Measurements from ENCODE around the gene ARMC2. TPM values are rescaled to one million over a fixed set of nuclear protein-coding genes. Genes with fewer than 3 reads are reported as not detected.

Gene ARMC2
- total and polyA plus RNA-seq, 2 of the 4 experiments (the other 2 are of a cell fraction) = 0.72 to 3.9 TPM

DNA sequence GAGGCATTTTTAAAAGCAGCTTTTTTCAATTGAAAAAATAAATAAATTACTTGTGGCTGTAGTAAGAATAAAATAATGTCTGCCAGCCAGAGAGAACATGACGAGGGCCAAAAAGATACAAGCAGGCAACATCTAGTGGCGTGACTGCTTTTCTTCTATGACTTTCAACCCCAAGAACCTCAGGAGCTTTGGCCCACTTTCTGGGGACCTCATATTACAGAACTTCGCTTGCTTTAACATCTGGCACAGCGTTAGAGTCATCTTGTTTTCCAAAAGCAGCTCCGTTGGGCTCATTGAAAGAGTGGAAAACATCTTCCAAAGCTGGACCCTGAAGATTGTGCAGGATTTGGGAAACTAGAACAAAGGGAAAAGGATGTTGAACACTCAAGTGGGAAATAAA, 67.0 kb downstream of the ARMC2 start:
- no peak for TF ChIP-seq SMC3 (IDR thresholded peaks at IDR 0.05; ENCODE audit: low read depth, low read length)
- no peak for TF ChIP-seq BHLHE40 (IDR thresholded peaks at IDR 0.05; ENCODE audit: low read depth, low read length)
- TF ChIP-seq MAZ (IDR thresholded peaks at IDR 0.05; ENCODE audit: borderline replicate concordance, low read depth, low read length) = no peak
- TF ChIP-seq RFX5 (IDR thresholded peaks at IDR 0.05; ENCODE audit: low read depth, low read length) = no peak
- no peak for TF ChIP-seq CEBPB (IDR thresholded peaks at IDR 0.05; ENCODE audit: low read depth, low read length)
- TF ChIP-seq POLR2A (IDR thresholded peaks at IDR 0.05; ENCODE audit: low read depth, low read length) = no peak
- no peak for TF ChIP-seq USF2 (IDR thresholded peaks at IDR 0.05; ENCODE audit: low read depth, low read length)
- TF ChIP-seq CHD1 (IDR thresholded peaks at IDR 0.05; ENCODE audit: low read depth, low read length) = no peak
- no peak for TF ChIP-seq FOS (IDR thresholded peaks at IDR 0.05; ENCODE audit: low read depth, low read length)
- no peak for TF ChIP-seq CTCF (conservative IDR thresholded peaks at IDR 0.05; ENCODE audit: low read depth, low read length)
- TF ChIP-seq NFE2L2 (IDR thresholded peaks at IDR 0.05; ENCODE audit: low read depth, low read length) = no peak
- TF ChIP-seq RCOR1 (IDR thresholded peaks at IDR 0.05; ENCODE audit: insufficient replicate concordance, low read length) = no peak
- no peak for TF ChIP-seq RAD21 (IDR thresholded peaks at IDR 0.05; ENCODE audit: low read length)
- TF ChIP-seq, protein P1, sequence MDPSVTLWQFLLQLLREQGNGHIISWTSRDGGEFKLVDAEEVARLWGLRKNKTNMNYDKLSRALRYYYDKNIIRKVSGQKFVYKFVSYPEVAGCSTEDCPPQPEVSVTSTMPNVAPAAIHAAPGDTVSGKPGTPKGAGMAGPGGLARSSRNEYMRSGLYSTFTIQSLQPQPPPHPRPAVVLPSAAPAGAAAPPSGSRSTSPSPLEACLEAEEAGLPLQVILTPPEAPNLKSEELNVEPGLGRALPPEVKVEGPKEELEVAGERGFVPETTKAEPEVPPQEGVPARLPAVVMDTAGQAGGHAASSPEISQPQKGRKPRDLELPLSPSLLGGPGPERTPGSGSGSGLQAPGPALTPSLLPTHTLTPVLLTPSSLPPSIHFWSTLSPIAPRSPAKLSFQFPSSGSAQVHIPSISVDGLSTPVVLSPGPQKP (IDR thresholded peaks at IDR 0.05; ENCODE audit: borderline replicate concordance, low read depth, low read length) = no peak
- TF ChIP-seq MXI1 (IDR thresholded peaks at IDR 0.05; ENCODE audit: borderline replicate concordance, low read depth, low read length) = no peak
- no peak for TF ChIP-seq MAFK (IDR thresholded peaks at IDR 0.05; ENCODE audit: low read depth, low read length)
- H2AK9ac ChIP-seq (replicated peaks; ENCODE audit: low read depth, low read length, poor library complexity) = no peak overlapping the region
- no peaks in the 10 kb centered on the region for H3K79me1 ChIP-seq (ENCODE audit: low read depth in 1 of 2, low read length in 2 of 2)
- no peak overlapping the region for H3K56ac ChIP-seq (ENCODE audit: extremely low read depth, insufficient read depth, low read length)
- H2AK5ac ChIP-seq (ENCODE audit: low read depth, low read length) = no peak overlapping the region
- H3K27me3 ChIP-seq (ENCODE audit: control insufficient read depth, insufficient read depth, low read length) = peaks cover 1% of the 10 kb centered on the region; the same call in 1 of the 2 replicates
- H3K9ac ChIP-seq (ENCODE audit: low read depth, low read length) = no peak overlapping the region
- no peaks in the 10 kb centered on the region; the same call in 1 of the 2 replicates for H3K4me1 ChIP-seq (ENCODE audit: control insufficient read depth, insufficient read depth, low read length)
- H3K9me1 ChIP-seq (ENCODE audit: insufficient read depth, low read length) = no peaks in the 10 kb centered on the region
- DNase-seq (no peak), ATAC-seq (ENCODE audit: low read depth) (no peak)
- no peak overlapping the region for H2BK120ac ChIP-seq (ENCODE audit: low read depth, low read length)
- intact Hi-C loops (cut with micrococcal nuclease) (loop anchor here (5.0 kb wide), 1 partner anchor 157 kb away; no protein-coding TSS in a partner anchor), dilution Hi-C loops (cut with HindIII; ENCODE audit: low sequenced_read_pairs, unreplicated experiment) (no loop called here), in situ Hi-C loops (cut with MboI; ENCODE audit: low sequenced_read_pairs) (no loop called here)
- no TSS peak for BruUV-seq (replicated peaks)
- H3K18ac ChIP-seq (ENCODE audit: low read depth, low read length) = no peak overlapping the region
- H3K4me3 ChIP-seq (ENCODE audit: insufficient read depth, low read depth, low read length) = no peak overlapping the region
- H3K9me3 ChIP-seq (ENCODE audit: control insufficient read depth, insufficient read depth, low read length) = no peaks in the 10 kb centered on the region
- no peak overlapping the region for H3K4me2 ChIP-seq (ENCODE audit: low read depth, low read length)
- no peak overlapping the region for H4K91ac ChIP-seq (ENCODE audit: insufficient read depth, low read depth, low read length)
- H4K20me1 ChIP-seq (ENCODE audit: insufficient read depth, low read length) = no peaks in the 10 kb centered on the region
- no peaks in the 10 kb centered on the region for H3K36me3 ChIP-seq (ENCODE audit: control insufficient read depth, insufficient read depth, low read length)
- H3K4ac ChIP-seq (ENCODE audit: low read depth, low read length) = no peak overlapping the region
- H2BK15ac ChIP-seq (ENCODE audit: low read depth, low read length) = no peak overlapping the region
- H2AFZ ChIP-seq (replicated peaks; ENCODE audit: low read length, poor library complexity) = no peak overlapping the region
- H3K27ac ChIP-seq (ENCODE audit: insufficient read depth, low read length) = no peak overlapping the region
- H4K5ac ChIP-seq (ENCODE audit: low read depth, low read length) = no peak overlapping the region
- H2BK5ac ChIP-seq (ENCODE audit: low read depth, low read length, poor library complexity, severe bottlenecking) = no peak overlapping the region
- H4K8ac ChIP-seq (ENCODE audit: low read depth in 2 of 2, low read length in 2 of 2) = no peak overlapping the region
- CTCF ChIA-PET = interaction anchor here (1.0 kb wide), 2 partner anchors 10 to 30 kb away, joined by 4 to 10 read pairs; no protein-coding TSS in a partner anchor
- H3K23ac ChIP-seq (ENCODE audit: low read depth, low read length) = no peak overlapping the region
- no peak overlapping the region for H2BK20ac ChIP-seq (ENCODE audit: low read depth, low read length)
- WGBS, 2 experiments (ENCODE audit: extremely low coverage in 2 of 2, insufficient read length in 1 of 2) = 83% methylated on average over 1 of the region's 5 CpGs; no CpG with 5 or more reads in 1 of the 2 experiments
- H3K14ac ChIP-seq (replicated peaks; ENCODE audit: low read depth, low read length) = no peak overlapping the region
- POLR2A ChIA-PET (ENCODE audit: unreplicated experiment) = no interaction called here
